Vagina (tissue), 2 donors: Measurements from ENCODE around the gene KIF26A.

Source experiments
- POLR2A ChIP-seq, 2 donors: fragments of 450-650 bp; IDR thresholded peaks; one replicate each; pipeline ENCODE4 v1.6.1; 2017; ENCODE audit warnings: antibody characterized with exemption in 2 of 2, mild to moderate bottlenecking in 2 of 2, moderate library complexity in 2 of 2
- TF ChIP-seq, protein P1 (sequence below), 3 experiments: fragments of 450-650 bp in 2 of 3; fragments of 200-600 bp in 1 of 3; sonication (generic) in 1 of 3; IDR thresholded peaks; one replicate each; pipeline ENCODE4 v1.5.1; 2017 to 2019; ENCODE audit warnings: antibody characterized with exemption in 3 of 3, mild to moderate bottlenecking in 2 of 3, moderate library complexity in 2 of 3

DNA sequence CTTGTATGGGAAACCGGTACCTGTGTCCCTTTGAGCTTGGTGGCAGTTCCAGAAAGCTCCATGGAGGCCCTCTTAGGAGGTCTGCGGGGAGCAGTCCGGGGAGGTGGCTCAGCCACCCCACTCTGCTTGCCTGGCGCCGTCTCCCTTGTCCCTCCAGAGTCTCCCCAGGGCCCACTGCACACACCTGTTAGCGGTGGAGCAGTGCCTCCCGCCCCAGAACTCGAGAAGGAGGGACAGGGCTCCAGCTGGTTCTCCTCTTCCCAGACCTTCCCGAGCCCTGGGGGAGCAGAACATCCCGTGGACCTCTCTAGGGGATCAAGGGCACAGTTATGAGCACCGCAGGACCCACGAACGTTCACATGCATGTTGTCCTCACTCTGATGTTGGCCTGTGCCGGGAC lies 42.1 kb upstream of the KIF26A start:
- TF ChIP-seq, protein P1, sequence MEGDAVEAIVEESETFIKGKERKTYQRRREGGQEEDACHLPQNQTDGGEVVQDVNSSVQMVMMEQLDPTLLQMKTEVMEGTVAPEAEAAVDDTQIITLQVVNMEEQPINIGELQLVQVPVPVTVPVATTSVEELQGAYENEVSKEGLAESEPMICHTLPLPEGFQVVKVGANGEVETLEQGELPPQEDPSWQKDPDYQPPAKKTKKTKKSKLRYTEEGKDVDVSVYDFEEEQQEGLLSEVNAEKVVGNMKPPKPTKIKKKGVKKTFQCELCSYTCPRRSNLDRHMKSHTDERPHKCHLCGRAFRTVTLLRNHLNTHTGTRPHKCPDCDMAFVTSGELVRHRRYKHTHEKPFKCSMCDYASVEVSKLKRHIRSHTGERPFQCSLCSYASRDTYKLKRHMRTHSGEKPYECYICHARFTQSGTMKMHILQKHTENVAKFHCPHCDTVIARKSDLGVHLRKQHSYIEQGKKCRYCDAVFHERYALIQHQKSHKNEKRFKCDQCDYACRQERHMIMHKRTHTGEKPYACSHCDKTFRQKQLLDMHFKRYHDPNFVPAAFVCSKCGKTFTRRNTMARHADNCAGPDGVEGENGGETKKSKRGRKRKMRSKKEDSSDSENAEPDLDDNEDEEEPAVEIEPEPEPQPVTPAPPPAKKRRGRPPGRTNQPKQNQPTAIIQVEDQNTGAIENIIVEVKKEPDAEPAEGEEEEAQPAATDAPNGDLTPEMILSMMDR (IDR thresholded peaks at IDR 0.05): no peak
- TF ChIP-seq POLR2A (IDR thresholded peaks at IDR 0.05): no peak
